ENCODE results near the gene ESD. TPM values are rescaled to one million over a fixed set of nuclear protein-coding genes. Genes with fewer than 3 reads are reported as not detected.
A peak's percentile ranks its signal among the peaks of the same experiment; 100 is the strongest.

Gene ESD
- total and polyA plus RNA-seq, 2 donors (not counting 3 experiments of a cell fraction or from before 2014, with no cell fraction given): 45.3 to 81.1 TPM

- H3K4me2 ChIP-seq (ENCODE audit: insufficient read depth, low read length): no peak overlapping the region
- H3K79me2 ChIP-seq (ENCODE audit: control insufficient read depth, insufficient read depth, low read length): no peaks in the 10 kb centered on the region
- ChIA-PET CTCF (no interaction called here), POLR2A (no interaction called here)
- TF ChIP-seq EZH2 (IDR thresholded peaks at IDR 0.05; ENCODE audit: borderline replicate concordance, low read depth, low read length, severe bottlenecking) (no peak), GATA2 (IDR thresholded peaks at IDR 0.05; ENCODE audit: insufficient read depth, insufficient read length, low read depth, low read length) (peak; percentile 34)
- TF ChIP-seq, protein P1, sequence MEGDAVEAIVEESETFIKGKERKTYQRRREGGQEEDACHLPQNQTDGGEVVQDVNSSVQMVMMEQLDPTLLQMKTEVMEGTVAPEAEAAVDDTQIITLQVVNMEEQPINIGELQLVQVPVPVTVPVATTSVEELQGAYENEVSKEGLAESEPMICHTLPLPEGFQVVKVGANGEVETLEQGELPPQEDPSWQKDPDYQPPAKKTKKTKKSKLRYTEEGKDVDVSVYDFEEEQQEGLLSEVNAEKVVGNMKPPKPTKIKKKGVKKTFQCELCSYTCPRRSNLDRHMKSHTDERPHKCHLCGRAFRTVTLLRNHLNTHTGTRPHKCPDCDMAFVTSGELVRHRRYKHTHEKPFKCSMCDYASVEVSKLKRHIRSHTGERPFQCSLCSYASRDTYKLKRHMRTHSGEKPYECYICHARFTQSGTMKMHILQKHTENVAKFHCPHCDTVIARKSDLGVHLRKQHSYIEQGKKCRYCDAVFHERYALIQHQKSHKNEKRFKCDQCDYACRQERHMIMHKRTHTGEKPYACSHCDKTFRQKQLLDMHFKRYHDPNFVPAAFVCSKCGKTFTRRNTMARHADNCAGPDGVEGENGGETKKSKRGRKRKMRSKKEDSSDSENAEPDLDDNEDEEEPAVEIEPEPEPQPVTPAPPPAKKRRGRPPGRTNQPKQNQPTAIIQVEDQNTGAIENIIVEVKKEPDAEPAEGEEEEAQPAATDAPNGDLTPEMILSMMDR (IDR thresholded peaks at IDR 0.05; ENCODE audit: extremely low read depth in 1 of 2, insufficient read depth in 1 of 2, low read depth in 1 of 2, low read length in 2 of 2): no peak
- peak; percentile 37 for FAIRE-seq
- no peak for DNase-seq (ENCODE audit: low read depth, low spot score)
- peaks cover 0 to 6% of the 10 kb centered on the region in 2 experiments for H3K36me3 ChIP-seq (ENCODE audit: control insufficient read depth in 2 of 2, extremely low read depth in 1 of 2, insufficient read depth in 2 of 2, low read length in 2 of 2)
- H3K27ac ChIP-seq (ENCODE audit: insufficient read depth, low read depth, low read length): no peak overlapping the region
- no peak overlapping the region for H2AFZ ChIP-seq (ENCODE audit: low read depth, low read length)
- H3K4me3 ChIP-seq (replicated peaks in 1 of 3; ENCODE audit: insufficient read depth in 1 of 3, low read depth in 1 of 3, low read length in 3 of 3): no peak overlapping the region
- H3K4me1 ChIP-seq (ENCODE audit: control insufficient read depth, extremely low read depth, insufficient read depth, low read length): no peaks in the 10 kb centered on the region
- H3K9ac ChIP-seq (replicated peaks; ENCODE audit: extremely low read depth, insufficient read depth, low read length): no peak overlapping the region
- no peaks in the 10 kb centered on the region for H3K27me3 ChIP-seq (ENCODE audit: control insufficient read depth in 2 of 2, insufficient read depth in 2 of 2, low read length in 2 of 2)
- H3K9me1 ChIP-seq (replicated peaks; ENCODE audit: control insufficient read depth, extremely low read depth, insufficient read depth, low read length): no peaks in the 10 kb centered on the region
- intact Hi-C loops (cut with micrococcal nuclease) (no loop called here), dilution Hi-C loops (cut with MboI; ENCODE audit: extremely low pct_ligation_motif_present, low sequenced_read_pairs) (no loop called here)
- no TSS peak for BruUV-seq (replicated peaks)
- H3K9me3 ChIP-seq (replicated peaks; ENCODE audit: control insufficient read depth, insufficient read depth, low read length): no peaks in the 10 kb centered on the region
- no peaks in the 10 kb centered on the region for H4K20me1 ChIP-seq (replicated peaks; ENCODE audit: control insufficient read depth, extremely low read depth, insufficient read depth, low read length)
Measured at GRCh38 chr13:46743191-46743590, 53.8 kb downstream of the ESD start.

GRCh38 chr13:46739447-46740098 lies 57.4 kb downstream of the ESD start:
- ChIA-PET POLR2A (no interaction called here), CTCF (no interaction called here)
- Histone ChIP-seq H3K4me1 (ENCODE audit: control insufficient read depth, extremely low read depth, insufficient read depth, low read length) (no peaks in the 10 kb centered on the region), H3K36me3 (ENCODE audit: control insufficient read depth in 2 of 2, extremely low read depth in 1 of 2, insufficient read depth in 2 of 2, low read length in 2 of 2) (peaks cover 1 to 6% of the 10 kb centered on the region in 2 experiments), H3K27ac (ENCODE audit: insufficient read depth, low read depth, low read length) (no peak overlapping the region), H2AFZ (ENCODE audit: low read depth, low read length) (no peak overlapping the region), H3K4me3 (replicated peaks in 1 of 3; ENCODE audit: insufficient read depth in 1 of 3, low read depth in 1 of 3, low read length in 3 of 3) (no peak overlapping the region), H4K20me1 (replicated peaks; ENCODE audit: control insufficient read depth, extremely low read depth, insufficient read depth, low read length) (no peaks in the 10 kb centered on the region), H3K9me3 (replicated peaks; ENCODE audit: control insufficient read depth, insufficient read depth, low read length) (no peaks in the 10 kb centered on the region), H3K4me2 (ENCODE audit: insufficient read depth, low read length) (no peak overlapping the region), H3K27me3 (ENCODE audit: control insufficient read depth in 2 of 2, insufficient read depth in 2 of 2, low read length in 2 of 2) (no peaks in the 10 kb centered on the region), H3K9me1 (replicated peaks; ENCODE audit: control insufficient read depth, extremely low read depth, insufficient read depth, low read length) (no peaks in the 10 kb centered on the region), H3K79me2 (ENCODE audit: control insufficient read depth, insufficient read depth, low read length) (no peaks in the 10 kb centered on the region), H3K9ac (replicated peaks; ENCODE audit: extremely low read depth, insufficient read depth, low read length) (no peak overlapping the region)
- TF ChIP-seq POLR2A (IDR thresholded peaks at IDR 0.05; ENCODE audit: low read depth, low read length): no peak
- TF ChIP-seq MYC (IDR thresholded peaks at IDR 0.05; ENCODE audit: low read depth, low read length): no peak
- TF ChIP-seq POLR2AphosphoS5 (IDR thresholded peaks at IDR 0.05; ENCODE audit: insufficient read depth, low read depth, low read length): no peak
- TF ChIP-seq EZH2 (IDR thresholded peaks at IDR 0.05; ENCODE audit: borderline replicate concordance, low read depth, low read length, severe bottlenecking): no peak
- intact Hi-C loops (cut with micrococcal nuclease): no loop called here
- DNase-seq (ENCODE audit: low read depth, low spot score): no peak
- FAIRE-seq: no peak
- dilution Hi-C loops (cut with MboI; ENCODE audit: extremely low pct_ligation_motif_present, low sequenced_read_pairs): no loop called here
- no TSS peak for BruUV-seq (replicated peaks)

Data from endothelial cell of umbilical vein (primary cell).